ENCODE data around the gene RPP40.

- no peak for TF ChIP-seq CTCF (IDR thresholded peaks at IDR 0.05)
- TF ChIP-seq POLR2A (IDR thresholded peaks at IDR 0.05) = no peak
Observed at GRCh38 chr6:4975506-4975905, 28.3 kb downstream of the RPP40 start.

All from upper lobe of left lung (tissue), 4 donors.